GM18508 (cell line): ENCODE measurements around the gene MED1.
"Not testable (repeated sequence)": the region's sequence is repeated elsewhere in the genome, so short reads cannot be mapped to it uniquely, and the experiment has no call there.

Experiments used
- ATAC-seq: cut with Tn5 transposase; IDR thresholded peaks from one replicate; pipeline ENCODE4 v1.9.1; 2021; ENCODE audit warnings: moderate number of reproducible peaks; ENCODE audit not compliant: insufficient read depth, unreplicated experiment

MED1 gene

DNA sequence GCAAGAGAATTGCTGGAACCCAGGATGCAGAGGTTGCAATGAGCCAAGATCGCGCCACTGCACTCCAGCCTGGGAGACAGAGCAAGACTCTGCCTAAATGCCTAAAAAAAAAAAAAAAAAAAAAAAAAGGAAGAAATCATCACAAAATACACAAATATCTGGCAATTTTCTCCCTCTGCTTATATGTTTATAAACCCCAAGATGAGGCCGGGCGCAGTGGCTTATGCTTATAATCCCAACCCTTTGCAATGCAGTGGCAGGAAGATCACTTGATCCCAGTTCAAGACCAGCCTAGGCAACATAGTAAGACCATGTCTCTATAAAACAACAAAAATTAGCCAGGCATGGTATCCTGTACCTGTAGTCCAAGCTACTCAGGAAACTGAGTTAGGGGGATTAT is 21.5 kb downstream of the MED1 start:
- ATAC-seq, result no peak

DNA sequence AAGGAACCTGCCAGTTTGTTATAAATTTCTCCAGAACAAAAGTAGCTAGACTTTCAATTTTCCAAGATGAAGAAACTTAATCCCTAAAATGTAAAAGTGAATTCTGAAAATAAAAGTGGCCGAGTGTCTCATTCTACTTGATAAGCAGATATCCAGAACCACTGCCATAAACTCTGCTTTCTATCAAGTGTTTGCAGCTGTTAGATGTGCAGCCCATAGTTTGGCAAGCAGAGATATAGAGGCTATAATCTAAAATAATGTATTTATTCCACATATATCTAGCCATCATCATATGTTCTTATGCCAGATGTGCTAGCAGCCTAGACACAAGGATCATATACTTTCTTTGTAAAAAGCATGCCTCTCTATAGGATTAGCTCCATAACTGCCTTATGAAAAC is 34.9 kb downstream of the MED1 start:
- no peak for ATAC-seq

GRCh38 chr17:39410279-39410678 is 40.8 kb downstream of the MED1 start:
- no peak for ATAC-seq

GRCh38 chr17:39408360-39408759 is 42.7 kb downstream of the MED1 start:
- no peak for ATAC-seq

DNA sequence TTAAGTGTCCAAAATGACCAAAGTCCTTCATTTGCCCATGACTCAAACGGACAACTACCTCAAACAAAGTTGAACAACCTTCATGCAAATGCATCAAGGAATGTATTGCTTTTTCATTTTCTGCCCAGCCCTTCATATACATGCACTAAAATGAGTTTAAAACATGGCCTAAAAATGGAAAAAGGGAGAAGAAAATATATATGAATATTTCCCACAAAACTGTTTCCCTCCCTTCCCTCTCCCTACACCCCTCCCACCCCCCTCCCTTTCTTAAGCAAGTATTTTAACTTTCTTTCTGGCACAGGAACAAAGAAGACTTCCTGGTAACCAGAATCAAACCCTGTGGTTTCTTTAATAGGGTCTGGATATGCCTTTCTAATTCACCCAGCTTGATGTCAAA is 44.1 kb downstream of the MED1 start:
- ATAC-seq, result no peak

DNA sequence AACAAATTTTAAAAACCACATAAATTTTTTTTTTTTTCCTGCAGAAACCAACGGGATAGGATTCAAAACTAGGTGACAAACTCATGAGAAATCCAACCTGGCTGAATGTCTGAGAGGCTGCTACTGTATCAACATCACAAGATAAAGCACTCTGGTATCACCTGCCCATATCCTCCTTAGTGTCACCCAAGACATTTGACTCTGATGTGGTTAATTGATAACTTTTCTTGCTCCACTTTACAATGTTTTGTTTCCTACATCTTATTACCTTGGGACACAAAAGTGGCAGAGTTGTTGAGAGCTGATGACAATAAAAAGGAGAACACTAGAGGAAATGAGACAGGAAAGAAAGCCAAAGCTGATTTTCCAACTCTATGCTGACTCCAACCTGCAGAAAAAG is 45.6 kb downstream of the MED1 start:
- no peak for ATAC-seq

DNA sequence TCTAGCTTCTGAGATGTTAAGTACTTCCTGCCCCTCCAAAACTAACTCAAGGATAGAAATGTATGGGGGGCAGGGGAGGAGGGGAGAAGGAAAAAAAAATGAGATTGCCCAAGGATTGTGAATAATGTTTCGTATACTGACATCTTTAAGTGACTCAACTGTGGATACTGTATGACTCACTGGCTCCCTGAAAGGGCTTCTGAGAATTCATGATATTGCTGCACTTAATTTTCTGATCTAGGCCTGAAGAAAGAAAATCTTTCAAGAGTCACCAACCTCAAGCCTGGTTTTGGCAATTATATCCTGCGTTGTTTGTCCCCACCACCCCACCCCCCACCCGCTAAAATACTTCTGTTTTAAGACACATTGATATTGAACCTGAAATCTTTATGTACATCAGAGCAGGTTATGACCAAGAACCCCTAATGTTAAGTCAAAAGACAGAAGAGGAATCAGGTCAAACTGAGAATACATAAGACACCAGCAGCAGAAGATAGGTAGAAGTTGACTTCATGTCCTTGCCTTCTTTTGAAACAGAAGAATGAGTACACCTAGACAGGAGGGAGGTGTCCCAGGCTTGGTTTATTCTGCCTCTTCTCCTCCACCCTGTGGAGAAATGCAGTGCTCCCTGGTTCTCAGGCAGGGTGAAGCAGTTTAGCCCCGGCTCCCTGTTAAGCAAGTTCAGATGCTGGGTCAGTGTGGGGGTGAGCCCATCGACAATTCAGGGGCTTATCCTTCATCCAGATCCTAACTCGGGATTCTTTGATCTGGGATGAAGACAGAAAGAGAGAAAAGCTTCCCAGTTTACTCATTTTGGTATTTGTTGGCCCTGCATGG is 46.3 kb downstream of the MED1 start:
- ATAC-seq, result no peak

GRCh38 chr17:39402890-39403605 is 48.0 kb downstream of the MED1 start:
- ATAC-seq, result no peak

- ATAC-seq, result no peak
Observed at GRCh38 chr17:39402244-39402889, 48.7 kb downstream of the MED1 start.

DNA sequence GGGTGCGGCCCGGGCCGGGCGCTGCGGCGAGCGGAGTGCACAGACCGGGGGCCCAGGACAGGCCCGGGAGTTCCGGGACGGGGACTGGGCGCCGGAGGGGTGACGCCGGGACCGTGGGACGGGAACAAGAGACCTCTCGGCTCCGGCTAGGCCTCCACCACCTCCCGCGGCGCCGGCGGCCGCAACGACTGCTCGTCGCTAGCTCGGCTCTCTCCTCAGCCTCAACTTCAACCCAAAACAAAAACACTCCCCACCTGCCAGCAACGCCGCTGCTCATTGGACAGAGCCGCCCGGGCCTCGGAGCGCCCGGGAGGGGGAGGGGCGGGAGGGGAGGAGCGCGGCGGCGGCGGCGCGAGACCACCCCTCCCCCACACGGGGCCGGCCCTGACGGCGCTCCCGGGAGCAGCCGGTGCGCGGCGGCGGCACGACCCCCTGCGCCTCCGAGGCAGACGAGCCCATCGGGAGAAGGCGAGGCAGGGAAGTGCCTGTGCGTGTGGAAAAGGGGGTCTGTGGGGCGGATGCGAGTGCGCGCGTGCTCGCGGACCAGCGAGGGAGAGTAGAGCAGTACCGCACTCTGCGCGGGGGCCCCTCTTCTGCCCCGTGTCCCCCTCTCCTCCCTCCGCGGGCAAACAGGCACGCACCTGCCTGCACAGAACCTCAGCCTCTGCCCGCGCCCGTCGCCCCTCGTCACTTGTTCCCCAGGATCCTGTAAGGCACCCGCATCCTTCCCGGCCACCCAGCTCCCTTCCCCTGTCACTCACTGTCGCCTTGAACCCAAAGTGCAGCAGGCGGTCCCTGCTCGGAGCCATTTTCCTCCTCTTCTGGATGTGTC is 49.4 kb downstream of the MED1 start, which contains the start of gene FBXL20:
FBXL20 (minus strand) TSS at position 215 of the 832 bp plus-strand sequence. CDS start 224 bp downstream, outside the sequence.
- ATAC-seq, result no peak

DNA sequence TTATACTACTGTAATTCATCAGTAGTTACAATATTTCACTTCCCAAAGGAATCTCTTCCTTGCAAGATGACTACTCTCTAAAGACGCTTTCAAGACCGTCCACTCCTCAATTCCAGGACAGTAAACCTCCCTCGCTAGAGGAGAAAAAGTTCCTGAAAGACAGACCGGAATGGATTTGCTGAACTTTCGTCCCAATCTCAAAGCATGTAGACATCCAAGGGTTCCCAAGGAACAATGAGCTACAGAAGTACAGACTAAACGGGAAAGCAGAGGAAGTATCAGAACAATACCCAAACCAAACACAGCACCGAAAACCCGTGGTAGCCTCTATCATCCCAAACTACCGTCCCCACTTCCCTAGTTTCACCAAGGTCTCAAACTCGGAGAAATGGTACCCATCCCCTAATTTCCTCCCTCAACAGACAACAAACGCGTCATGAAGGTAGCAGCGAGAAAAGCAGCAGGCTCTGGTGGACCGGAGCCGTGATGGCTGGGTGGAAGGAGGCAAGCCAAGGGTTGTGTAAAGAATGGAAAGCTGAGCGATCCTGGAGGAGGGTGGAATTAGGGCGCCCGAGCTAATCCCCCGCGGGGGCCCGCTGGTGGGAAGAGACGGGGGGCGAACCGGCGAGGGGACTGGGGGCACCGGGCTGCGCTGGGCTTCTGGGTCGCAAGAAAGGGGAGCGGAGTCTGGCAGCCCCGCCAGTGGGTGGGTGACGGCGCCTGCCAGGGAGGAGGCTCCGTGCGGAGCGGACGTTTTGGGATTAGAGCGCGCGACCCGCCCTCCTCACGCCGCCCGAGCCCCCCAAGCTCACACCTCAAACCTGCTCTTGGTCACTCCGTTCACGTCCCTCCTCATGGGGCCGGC is 50.3 kb downstream of the MED1 start:
- ATAC-seq, result no peak

DNA sequence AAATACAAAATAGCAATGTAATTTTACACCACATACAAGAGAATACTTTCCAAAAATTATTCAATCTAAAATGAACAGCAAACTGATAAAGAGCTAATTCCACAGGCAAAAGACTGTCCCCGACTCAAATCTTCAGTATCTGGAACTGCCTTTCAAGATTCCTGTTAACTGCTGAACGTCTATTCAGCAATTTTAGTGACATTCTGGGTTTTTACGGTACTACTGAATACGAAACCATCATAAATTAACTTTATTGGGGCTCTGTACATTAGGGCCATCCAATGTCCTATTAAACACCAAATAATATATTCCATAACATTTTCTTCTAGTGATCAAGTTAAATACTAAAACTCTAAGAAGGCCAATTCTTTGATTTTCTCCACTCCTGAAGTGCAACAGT is 51.3 kb downstream of the MED1 start:
- ATAC-seq, result no peak

DNA sequence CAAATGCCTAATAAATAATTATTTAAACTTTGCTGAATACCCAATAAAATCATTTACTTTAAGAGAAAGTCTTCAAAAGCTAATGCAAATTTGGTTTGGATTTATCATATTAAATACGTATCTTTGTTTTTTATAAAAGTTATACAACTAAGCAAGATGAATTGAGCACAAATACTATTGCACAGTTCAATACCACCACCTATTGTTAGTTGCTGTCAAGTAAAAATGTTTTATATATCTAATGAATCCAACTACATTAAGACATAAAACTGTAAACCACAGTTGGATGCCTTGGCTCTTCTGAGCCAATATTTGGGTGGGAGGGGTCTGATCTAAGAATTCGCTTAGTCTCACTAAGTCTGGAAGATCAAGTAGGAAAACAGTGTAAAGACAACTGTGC is 57.3 kb downstream of the MED1 start:
- ATAC-seq, result no peak

GRCh38 chr17:39391448-39391847 is 59.6 kb downstream of the MED1 start:
- no peak for ATAC-seq

DNA sequence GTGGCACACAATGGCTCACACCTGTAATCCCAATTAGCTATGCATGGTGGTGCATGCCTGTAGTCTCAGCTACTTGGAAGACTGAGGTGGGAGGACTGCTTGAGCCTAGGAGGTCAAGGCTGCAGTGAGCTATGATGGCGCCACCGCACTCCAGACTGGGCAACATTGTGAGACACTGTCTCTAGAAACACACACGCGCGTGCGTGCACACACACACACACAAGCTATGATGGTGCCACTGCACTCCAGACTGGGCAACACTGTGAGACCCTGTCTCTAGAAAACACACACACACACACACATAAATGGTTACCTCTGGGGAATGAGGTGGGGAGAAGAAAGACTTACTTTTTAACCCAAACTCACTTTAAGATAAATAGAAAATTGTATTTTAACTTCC is 66.0 kb downstream of the MED1 start:
- ATAC-seq, result no peak

GRCh38 chr17:39380144-39380543 is 70.9 kb downstream of the MED1 start:
- no peak for ATAC-seq

DNA sequence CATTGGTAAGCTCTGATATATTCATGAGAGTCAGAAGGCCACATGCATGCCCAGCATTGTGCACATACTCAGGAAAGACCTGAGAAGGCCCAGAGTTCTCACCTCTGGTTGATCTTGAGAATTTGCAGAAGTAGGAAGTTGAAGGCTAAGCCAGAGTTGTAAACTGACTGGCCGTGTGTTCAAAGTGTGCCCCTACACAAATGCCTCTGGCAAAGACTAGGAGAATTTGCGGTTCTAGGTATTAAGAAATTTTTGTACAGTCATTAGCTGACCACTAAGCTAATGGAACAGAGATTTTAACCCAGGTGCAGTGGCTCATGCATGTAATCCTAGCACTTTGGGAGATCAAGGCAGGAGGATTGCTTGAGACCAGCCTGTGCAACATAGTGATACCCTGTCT is 74.6 kb downstream of the MED1 start:
- ATAC-seq, result no peak

DNA sequence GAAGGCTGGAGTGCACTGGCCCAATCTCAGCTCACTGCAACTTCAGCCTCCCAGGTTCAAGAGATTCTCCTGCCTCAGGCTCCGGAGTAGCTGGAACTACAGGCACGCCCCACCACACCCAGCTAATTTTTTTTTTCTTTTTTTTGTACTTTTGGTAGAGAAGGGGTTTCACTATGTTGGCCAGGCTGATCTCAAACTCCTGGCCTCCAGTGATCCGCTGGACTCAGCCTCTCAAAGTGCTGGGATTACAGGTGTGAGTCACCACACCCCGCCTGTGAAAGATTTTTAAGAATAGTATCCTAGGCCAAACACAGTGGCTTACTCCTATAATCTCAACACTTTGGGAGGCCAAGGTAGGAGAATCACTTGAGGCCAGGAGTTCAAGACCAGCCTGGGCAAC is 83.3 kb downstream of the MED1 start:
- not testable (repeated sequence) for ATAC-seq

- ATAC-seq, result no peak
Observed at GRCh38 chr17:39365872-39366271, 85.2 kb downstream of the MED1 start.
